ENCODE results near the gene PPP4R3B.

Gene PPP4R3B

DNA sequence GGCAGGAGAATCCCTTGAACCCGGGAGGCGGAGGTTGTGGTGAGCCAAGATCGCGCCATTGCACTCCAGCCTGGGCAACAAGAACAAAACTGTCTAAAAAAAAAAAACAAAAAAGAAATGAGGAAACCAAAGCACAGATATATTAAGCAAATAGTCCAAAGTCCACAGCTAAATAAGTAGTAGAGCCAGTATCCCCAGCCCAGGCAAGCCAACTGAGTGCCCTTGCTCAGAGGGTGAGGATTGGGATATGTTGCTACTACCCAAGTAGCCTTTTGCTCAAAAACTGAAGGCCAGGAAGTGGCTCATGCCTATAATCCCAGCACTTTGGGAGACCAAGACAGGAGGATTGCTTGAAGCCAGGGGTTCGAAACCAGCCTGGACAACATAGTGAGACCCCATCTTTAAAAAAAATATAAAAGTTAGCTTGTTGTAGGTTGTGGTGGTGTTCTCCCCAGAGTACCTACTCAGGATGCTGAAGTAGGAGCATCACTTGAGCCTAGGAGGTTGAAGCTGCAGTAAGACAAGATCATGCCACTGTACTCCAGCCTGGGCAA is 92.5 kb downstream of the PPP4R3B start:
- no peak overlapping the region for H3K4me3 ChIP-seq (ENCODE audit: control insufficient read depth, low read depth, low read length)
- no peak for DNase-seq (ENCODE audit: low read depth)
- TF ChIP-seq, protein P1, sequence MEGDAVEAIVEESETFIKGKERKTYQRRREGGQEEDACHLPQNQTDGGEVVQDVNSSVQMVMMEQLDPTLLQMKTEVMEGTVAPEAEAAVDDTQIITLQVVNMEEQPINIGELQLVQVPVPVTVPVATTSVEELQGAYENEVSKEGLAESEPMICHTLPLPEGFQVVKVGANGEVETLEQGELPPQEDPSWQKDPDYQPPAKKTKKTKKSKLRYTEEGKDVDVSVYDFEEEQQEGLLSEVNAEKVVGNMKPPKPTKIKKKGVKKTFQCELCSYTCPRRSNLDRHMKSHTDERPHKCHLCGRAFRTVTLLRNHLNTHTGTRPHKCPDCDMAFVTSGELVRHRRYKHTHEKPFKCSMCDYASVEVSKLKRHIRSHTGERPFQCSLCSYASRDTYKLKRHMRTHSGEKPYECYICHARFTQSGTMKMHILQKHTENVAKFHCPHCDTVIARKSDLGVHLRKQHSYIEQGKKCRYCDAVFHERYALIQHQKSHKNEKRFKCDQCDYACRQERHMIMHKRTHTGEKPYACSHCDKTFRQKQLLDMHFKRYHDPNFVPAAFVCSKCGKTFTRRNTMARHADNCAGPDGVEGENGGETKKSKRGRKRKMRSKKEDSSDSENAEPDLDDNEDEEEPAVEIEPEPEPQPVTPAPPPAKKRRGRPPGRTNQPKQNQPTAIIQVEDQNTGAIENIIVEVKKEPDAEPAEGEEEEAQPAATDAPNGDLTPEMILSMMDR (IDR thresholded peaks at IDR 0.05; ENCODE audit: control insufficient read depth, insufficient read depth, low read depth, low read length, missing control alignments), result no peak

DNA sequence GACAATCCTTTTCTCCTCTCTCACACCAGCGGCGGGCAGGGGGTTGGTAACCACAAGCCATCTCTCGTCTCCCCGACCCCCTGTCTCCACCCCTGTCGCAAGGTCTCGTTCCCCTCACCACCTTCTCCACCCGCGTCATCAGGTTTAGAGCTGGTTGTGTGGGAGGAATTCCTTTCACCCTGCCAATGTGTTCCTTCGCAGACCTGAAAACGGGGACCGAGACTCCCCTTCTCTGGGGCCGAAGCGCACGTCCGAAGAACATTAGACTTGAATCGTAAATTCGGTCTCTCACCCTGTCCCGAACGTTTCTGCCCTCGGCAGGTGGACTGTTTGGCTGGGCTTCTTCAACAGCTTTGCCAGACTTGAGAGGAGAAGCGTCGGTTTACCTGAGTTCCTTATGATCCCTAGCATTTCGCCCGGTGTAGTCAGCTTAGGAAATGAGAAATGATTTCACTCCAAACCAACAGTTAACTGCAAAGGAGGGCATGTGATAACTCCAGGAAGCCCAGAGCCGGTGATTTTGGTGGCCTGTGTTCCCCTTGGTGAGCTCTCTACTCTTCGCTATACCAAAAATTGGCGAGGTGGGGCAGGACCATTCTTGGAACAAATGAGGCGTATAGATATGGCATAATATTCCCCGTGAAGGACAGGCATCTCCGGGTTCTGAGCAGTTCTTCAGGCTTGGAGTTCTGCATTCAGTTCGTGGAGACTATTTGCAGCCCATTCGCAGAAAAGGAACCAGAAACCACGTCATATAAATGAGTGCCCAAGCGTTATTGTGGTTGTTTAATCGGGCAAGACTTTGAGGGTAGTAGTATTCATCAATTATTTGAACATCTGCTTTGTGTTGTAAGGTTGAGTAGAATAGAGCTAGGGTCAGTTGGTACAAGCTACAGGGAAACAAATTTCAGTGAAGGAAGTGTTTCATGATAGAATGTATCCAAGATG is 97.2 kb downstream of the PPP4R3B start:
- TF ChIP-seq, protein P1 (IDR thresholded peaks at IDR 0.05; ENCODE audit: control insufficient read depth, insufficient read depth, low read depth, low read length, missing control alignments), result no peak

DNA sequence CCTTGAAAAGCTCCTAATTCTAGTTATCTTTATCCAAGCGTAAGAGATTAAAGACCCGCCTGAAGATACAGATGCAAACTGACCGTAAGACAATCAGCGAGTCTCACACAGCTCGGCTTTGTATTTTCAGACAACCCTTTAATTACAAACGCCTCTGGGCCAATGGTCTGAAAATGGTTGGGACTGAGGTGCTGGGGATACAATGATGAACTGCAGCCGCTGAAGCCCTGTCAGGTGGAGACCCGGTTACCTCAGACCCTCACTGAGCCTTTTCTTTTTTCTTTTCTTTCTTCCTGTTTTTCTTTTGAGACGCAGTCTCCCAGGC is 98.6 kb downstream of the PPP4R3B start:
- peak overlapping the region; percentile 69 for H3K4me3 ChIP-seq (ENCODE audit: control insufficient read depth, low read depth, low read length)
- TF ChIP-seq, protein P1 (IDR thresholded peaks at IDR 0.05; ENCODE audit: control insufficient read depth, insufficient read depth, low read depth, low read length, missing control alignments), result no peak
- no peak for DNase-seq (ENCODE audit: low read depth)

More for the DNA sequence above, 97.2 kb downstream of the PPP4R3B start:
- no peak for DNase-seq (ENCODE audit: low read depth)
- peak overlapping the region; percentile 69 for H3K4me3 ChIP-seq (ENCODE audit: control insufficient read depth, low read depth, low read length)

DNA sequence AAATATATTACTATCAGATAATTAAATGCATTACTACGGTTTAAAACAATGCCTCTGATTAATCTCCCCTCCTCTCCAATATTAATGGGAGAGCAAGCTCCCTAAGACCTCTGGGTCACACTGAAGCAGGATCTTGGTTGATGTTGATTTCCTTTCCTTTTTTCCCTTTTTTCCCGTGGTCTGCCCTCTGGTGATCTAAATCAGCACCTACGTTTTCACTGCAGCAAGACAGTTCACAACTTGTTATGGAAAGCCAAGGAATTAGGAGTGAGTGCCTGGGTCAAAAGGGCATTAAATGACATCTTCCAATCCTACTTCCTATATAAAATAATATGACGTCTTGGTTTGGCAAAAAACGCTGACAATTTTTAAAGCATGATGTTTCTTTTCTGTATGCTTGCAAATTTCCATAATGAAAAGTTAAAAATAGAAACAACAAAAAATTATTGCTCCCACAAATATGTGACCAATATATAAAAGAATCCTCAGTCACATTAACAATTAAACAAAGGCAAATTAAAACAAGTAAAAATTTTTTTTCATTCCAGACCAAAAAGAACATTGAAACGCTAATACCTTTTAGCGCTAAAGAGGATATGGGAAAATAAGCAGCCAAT is 105.8 kb downstream of the PPP4R3B start:
- TF ChIP-seq, protein P1 (IDR thresholded peaks at IDR 0.05; ENCODE audit: control insufficient read depth, insufficient read depth, low read depth, low read length, missing control alignments), result peak; percentile 69
- DNase-seq (ENCODE audit: low read depth), result no peak

DNA sequence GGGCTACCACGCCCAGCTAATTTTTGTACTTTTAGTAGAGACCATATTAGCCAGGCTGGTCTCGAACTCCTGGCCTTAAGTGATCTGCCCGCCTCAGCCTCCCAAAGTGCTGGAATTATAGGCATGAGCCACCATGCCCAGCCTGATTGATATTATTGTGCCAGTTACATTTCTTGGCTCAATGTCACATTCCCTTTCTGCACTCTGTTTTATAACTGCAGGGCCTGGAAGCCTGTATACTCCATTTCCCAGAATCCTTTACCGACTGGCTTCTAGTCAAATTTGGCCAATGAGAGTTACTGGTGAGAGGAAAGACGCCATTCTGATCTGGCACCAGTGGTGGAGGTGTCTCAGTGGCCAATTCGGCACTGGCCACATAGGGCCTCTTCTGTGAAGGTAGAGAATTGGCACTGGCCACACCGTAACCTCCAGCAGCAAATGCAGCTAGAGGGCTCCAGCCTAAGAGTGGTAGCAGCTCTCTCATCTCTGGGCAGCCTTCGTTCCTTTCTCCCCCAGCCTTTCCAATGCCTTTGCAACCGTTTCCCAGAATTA is 114.8 kb downstream of the PPP4R3B start:
- TF ChIP-seq, protein P1 (IDR thresholded peaks at IDR 0.05; ENCODE audit: control insufficient read depth, insufficient read depth, low read depth, low read length, missing control alignments), result no peak
- H3K4me3 ChIP-seq (ENCODE audit: control insufficient read depth, low read depth, low read length), result no peak overlapping the region
- no peak for DNase-seq (ENCODE audit: low read depth)

More for the DNA sequence above, 105.8 kb downstream of the PPP4R3B start:
- H3K4me3 ChIP-seq (ENCODE audit: control insufficient read depth, low read depth, low read length), result no peak overlapping the region

DNA sequence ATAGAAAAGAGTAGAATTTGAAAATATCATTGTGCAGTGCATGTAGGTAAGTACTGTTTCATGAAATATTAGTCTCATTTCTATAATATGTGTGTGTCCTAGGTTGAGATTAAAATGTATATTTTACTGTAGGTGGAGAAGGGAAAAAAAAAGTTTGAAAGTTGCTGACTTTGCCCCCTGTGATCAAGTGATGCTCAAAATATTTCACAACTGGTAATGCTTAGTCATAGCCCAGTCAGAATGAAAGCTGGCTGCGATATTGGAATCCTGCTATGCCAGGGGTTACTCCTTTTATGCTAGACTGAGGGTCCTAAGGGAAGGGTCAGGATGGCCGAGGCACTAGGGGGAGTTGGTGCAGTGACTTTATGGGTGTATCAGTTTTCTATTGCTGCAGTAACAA is 117.4 kb downstream of the PPP4R3B start:
- no peak for DNase-seq (ENCODE audit: low read depth)
- H3K4me3 ChIP-seq (ENCODE audit: control insufficient read depth, low read depth, low read length), result no peak overlapping the region
- TF ChIP-seq, protein P1 (IDR thresholded peaks at IDR 0.05; ENCODE audit: control insufficient read depth, insufficient read depth, low read depth, low read length, missing control alignments), result no peak
